ENCODE data around the gene OSBPL1A.

The OSBPL1A gene

GRCh38 chr18:24114924-24115549, 282.6 kb downstream of the OSBPL1A start:
- no peak for DNase-seq (ENCODE audit: low read depth)
- H3K4me3 ChIP-seq (ENCODE audit: low read length), result no peak overlapping the region
- TF ChIP-seq CTCF (conservative IDR thresholded peaks at IDR 0.05; ENCODE audit: low read depth, low read length), result no peak

GRCh38 chr18:24112874-24113615, 284.6 kb downstream of the OSBPL1A start:
- TF ChIP-seq CTCF (conservative IDR thresholded peaks at IDR 0.05; ENCODE audit: low read depth, low read length), result no peak
- H3K4me3 ChIP-seq (ENCODE audit: low read length), result no peak overlapping the region
- DNase-seq (ENCODE audit: low read depth), result no peak

GRCh38 chr18:24112464-24112863, 285.2 kb downstream of the OSBPL1A start:
- H3K4me3 ChIP-seq (ENCODE audit: low read length), result no peak overlapping the region
- no peak for DNase-seq (ENCODE audit: low read depth)
- no peak for TF ChIP-seq CTCF (conservative IDR thresholded peaks at IDR 0.05; ENCODE audit: low read depth, low read length)
